ENCODE measurements around the gene GCHFR. TPM values are rescaled to one million over a fixed set of nuclear protein-coding genes. Genes with fewer than 3 reads are reported as not detected.

GCHFR gene
- total RNA-seq, 4 donors from 2014 or later, result 10.0 to 47.5 (median 41.9) TPM

DNA sequence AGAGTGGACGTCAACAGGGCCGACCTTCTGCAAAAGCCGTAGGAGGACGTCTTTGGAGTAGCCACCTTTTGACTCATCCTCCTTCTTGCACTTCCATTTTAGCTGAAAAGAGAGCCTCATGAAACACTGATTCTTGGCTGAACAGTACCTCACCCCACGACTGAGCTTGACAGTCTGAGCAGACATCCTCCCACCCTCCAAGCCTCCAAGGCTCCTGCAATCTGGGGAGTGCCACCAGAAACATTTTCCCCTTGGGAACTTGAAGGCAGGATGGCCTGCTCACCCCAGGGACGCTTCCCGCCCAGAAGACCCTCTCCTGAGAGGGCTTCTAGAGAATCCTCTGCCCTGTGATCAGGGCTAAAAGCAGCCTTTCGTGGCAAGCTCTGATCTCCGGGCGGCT is 11.1 kb downstream of the GCHFR start:
- Histone ChIP-seq H3K4me1 (peaks cover 14 to 57% (median 24%) of the 10 kb centered on the region in 3 donors), H3K27me3 (no peaks in the 10 kb centered on the region), H3K36me3 (peaks cover 13 to 91% (median 26%) of the 10 kb centered on the region in 3 donors), H3K4me3 (no peak overlapping the region), H3K27ac (peak overlapping the region in 1 of 4 donors; percentile 88), H3K9me3 (no peaks in the 10 kb centered on the region)
- TF ChIP-seq, protein P1, sequence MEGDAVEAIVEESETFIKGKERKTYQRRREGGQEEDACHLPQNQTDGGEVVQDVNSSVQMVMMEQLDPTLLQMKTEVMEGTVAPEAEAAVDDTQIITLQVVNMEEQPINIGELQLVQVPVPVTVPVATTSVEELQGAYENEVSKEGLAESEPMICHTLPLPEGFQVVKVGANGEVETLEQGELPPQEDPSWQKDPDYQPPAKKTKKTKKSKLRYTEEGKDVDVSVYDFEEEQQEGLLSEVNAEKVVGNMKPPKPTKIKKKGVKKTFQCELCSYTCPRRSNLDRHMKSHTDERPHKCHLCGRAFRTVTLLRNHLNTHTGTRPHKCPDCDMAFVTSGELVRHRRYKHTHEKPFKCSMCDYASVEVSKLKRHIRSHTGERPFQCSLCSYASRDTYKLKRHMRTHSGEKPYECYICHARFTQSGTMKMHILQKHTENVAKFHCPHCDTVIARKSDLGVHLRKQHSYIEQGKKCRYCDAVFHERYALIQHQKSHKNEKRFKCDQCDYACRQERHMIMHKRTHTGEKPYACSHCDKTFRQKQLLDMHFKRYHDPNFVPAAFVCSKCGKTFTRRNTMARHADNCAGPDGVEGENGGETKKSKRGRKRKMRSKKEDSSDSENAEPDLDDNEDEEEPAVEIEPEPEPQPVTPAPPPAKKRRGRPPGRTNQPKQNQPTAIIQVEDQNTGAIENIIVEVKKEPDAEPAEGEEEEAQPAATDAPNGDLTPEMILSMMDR (IDR thresholded peaks at IDR 0.05), result no peak
- TF ChIP-seq POLR2A (IDR thresholded peaks at IDR 0.05), result no peak
- no peak for DNase-seq
- WGBS, 2 donors, result 89 to 97% methylated on average over 4 to 5 of the region's 10 CpGs
- intact Hi-C loops (cut with DNase I), result no loop called here

DNA sequence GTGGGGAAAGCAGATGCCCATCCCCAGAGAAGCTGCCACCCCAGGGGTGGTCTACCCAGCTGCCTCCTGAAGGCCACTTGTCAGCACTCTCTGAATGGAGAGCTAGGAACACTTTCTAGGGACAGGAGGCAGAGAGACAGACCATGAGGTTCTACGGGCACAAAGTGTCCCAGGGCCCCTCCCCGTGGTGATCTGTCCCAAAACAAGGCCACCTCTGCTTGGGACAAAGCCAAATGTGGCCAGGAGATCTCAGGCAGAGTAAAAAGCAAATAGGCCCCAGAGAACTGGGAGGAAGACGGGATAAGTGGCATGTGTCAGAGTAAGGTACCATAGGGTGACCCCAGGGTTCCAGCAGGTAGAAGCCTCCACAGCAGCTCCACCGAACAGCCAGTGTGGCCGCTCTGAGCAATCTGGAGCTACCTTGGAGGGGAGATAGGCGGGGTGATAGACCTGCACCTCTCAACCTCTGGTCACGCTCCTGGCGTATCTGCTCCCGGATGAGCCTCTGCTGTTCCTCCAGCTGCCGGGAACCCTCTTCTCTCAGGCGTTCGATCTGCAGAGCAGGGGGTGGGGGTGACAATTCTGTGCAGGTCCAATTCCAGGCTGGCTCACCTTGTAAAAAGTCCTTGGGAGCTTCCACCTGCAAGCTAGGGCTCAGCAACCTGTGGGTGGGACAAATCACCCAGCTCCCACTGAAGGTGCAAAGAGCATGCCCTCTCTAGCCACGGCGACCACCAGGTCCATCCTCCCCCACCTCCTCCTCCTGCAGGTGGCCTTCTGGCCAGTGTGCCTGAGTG is 12.1 kb downstream of the GCHFR start:
- peaks cover 5 to 47% (median 21%) of the 10 kb centered on the region in 3 donors for H3K4me1 ChIP-seq
- H3K36me3 ChIP-seq, result peaks cover 13 to 95% (median 26%) of the 10 kb centered on the region in 3 donors
- TF ChIP-seq, protein P1 (IDR thresholded peaks at IDR 0.05), result no peak
- TF ChIP-seq POLR2A (IDR thresholded peaks at IDR 0.05), result no peak
- 89 to 90% methylated on average over 6 to 10 of the region's 14 CpGs for WGBS, 2 donors
- peak overlapping the region; percentile 67 to 88 (median 77) for H3K27ac ChIP-seq
- peak overlapping the region in 3 of 4 donors; percentile 22 to 34 (median 26) for H3K4me3 ChIP-seq
- H3K27me3 ChIP-seq, result no peaks in the 10 kb centered on the region
- H3K9me3 ChIP-seq, result no peaks in the 10 kb centered on the region
- no peak for DNase-seq
- intact Hi-C loops (cut with DNase I), result no loop called here

DNA sequence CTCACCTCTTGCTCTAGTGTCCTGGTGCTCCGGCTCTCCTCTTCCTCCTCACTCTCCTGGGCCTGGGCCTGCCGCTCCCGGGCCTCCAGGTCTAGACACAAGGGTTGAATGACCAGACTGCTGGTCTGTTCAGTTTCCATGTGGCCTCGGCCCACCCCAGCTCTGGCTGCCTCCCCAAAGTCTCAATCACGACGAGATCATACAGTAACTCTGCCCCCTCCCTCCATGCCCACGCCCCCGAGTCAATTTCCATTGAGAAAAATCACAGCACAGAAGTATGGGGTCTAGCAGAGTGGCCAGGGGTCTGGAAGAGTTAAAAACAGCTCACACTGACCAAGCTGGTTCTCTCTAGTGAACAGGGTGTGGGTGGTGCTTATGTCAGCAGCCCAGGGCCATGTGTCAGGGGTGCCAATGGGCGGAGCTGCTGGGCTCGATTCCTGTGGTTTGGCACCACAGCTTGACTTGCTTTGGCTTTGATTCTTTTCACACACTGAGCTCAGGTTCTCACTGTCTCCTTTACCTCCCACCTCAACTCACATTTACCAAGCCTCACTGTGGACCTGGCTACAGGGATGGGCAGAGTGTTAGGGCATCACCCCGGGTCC is 12.8 kb downstream of the GCHFR start:
- no peak for TF ChIP-seq POLR2A (IDR thresholded peaks at IDR 0.05)
- TF ChIP-seq, protein P1 (IDR thresholded peaks at IDR 0.05), result peak in 1 of 6 experiments; percentile 11
- Histone ChIP-seq H3K4me3 (peak overlapping the region in 3 of 4 donors; percentile 22 to 34 (median 26)), H3K4me1 (peaks cover 5 to 40% (median 21%) of the 10 kb centered on the region in 3 donors), H3K9me3 (no peaks in the 10 kb centered on the region), H3K27ac (peak overlapping the region; percentile 67 to 88 (median 77)), H3K36me3 (peaks cover 13 to 88% (median 26%) of the 10 kb centered on the region in 3 donors), H3K27me3 (no peaks in the 10 kb centered on the region)
- WGBS, 2 donors, result 16 to 53% methylated on average over 3 to 10 of the region's 11 CpGs
- no peak for DNase-seq
- intact Hi-C loops (cut with DNase I), result no loop called here

DNA sequence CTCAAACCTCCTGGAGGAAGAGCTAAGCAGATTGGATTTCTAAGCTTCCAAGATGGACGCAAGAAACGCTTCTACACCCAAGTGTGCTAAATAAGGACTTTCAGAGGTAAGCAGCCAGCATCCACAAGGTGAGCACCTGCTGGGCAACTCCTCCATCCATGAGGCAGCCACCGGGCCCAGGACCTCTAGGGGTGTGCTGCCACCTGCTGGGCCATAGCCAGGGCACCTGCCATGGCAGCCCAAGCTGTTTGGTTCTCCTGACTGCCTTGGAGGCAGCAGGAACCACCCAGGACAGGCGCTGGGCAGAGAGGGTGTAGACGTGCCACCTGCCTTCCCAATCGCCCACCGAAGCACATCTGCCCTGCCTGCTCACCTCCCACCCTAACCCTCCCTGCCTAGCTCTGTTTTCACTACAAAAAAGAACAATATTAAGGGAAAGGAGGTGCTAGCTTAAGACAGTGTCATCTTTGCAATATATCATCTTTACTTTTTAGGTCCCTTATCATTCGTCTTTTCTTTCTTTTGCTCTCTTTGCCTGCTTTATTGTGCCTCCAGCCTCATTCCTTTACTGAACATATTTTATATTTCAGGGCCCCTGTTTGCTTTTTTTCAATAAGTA is 18.9 kb downstream of the GCHFR start:
- TF ChIP-seq POLR2A (IDR thresholded peaks at IDR 0.05), result no peak
- TF ChIP-seq, protein P1 (IDR thresholded peaks at IDR 0.05), result peak; percentile 29 to 93 (median 80)
- Histone ChIP-seq H3K9me3 (no peaks in the 10 kb centered on the region), H3K4me3 (no peak overlapping the region), H3K27ac (no peak overlapping the region), H3K4me1 (peaks cover 17 to 39% (median 23%) of the 10 kb centered on the region in 3 donors), H3K27me3 (no peaks in the 10 kb centered on the region), H3K36me3 (peaks cover 0 to 27% (median 4%) of the 10 kb centered on the region in 3 donors)
- 44 to 69% methylated on average over 6 of the region's 8 CpGs for WGBS, 2 donors
- DNase-seq, result no peak
- intact Hi-C loops (cut with DNase I), result no loop called here
